ENCODE data around the gene SLC6A3. TPM values are rescaled to one million over a fixed set of nuclear protein-coding genes. Genes with fewer than 3 reads are reported as not detected.
A peak's percentile ranks its signal among the peaks of the same experiment; 100 is the strongest.

SLC6A3 gene
- total RNA-seq (2022) (not detected in 2 replicates), Bru-seq, nascent RNA (percentile 2 among the genes with signal in this experiment), BruChase-seq, experiment 1, labeled RNA remaining after a 6-hour chase (percentile 9 among the genes with signal in this experiment), BruChase-seq, experiment 2, labeled RNA remaining after a 2-hour chase (percentile 4 among the genes with signal in this experiment)
- long read RNA-seq = 0 reads

GRCh38 chr5:1445313-1445688, at the start of gene SLC6A3:
TSS of gene SLC6A3 (minus strand) at chr5:1445440. CDS start at chr5:1443197, 2,243 bp downstream.
- Mint-ChIP-seq H3K36me3 (ENCODE audit: insufficient read depth, unreplicated experiment) (no peaks in the 10 kb centered on the region), H3K4me3 (ENCODE audit: low read depth, unreplicated experiment) (no peak within 1 kb of the TSS), H3K27me3 (ENCODE audit: unreplicated experiment) (peaks cover 70% of the 10 kb centered on the region), H3K9me3 (ENCODE audit: low read depth, unreplicated experiment) (peaks cover 2% of the 10 kb centered on the region), H3K27ac (ENCODE audit: unreplicated experiment) (no peak within 1 kb of the TSS), H3K4me1 (ENCODE audit: low read depth, unreplicated experiment) (no peaks in the 10 kb centered on the region)
- CTCF ChIA-PET = no interaction called here
- DNase-seq = no peak
- intact Hi-C loops (cut with micrococcal nuclease; ENCODE audit: unreplicated experiment) = no loop called here
- BruUV-seq (replicated peaks) = no TSS peak
- TF ChIP-seq CTCF (IDR thresholded peaks at IDR 0.05; ENCODE audit: unreplicated experiment) = no peak

GRCh38 chr5:1493941-1494340, 48.7 kb upstream of the SLC6A3 start:
- no peak for TF ChIP-seq CTCF (IDR thresholded peaks at IDR 0.05; ENCODE audit: unreplicated experiment)
- intact Hi-C loops (cut with micrococcal nuclease; ENCODE audit: unreplicated experiment) = no loop called here
- CTCF ChIA-PET = no interaction called here
- H3K4me3 Mint-ChIP-seq (ENCODE audit: low read depth, unreplicated experiment) = no peak overlapping the region
- H3K36me3 Mint-ChIP-seq (ENCODE audit: insufficient read depth, unreplicated experiment) = peaks cover 13% of the 10 kb centered on the region
- no peak overlapping the region for H3K27ac Mint-ChIP-seq (ENCODE audit: unreplicated experiment)
- no peaks in the 10 kb centered on the region for H3K27me3 Mint-ChIP-seq (ENCODE audit: unreplicated experiment)
- H3K4me1 Mint-ChIP-seq (ENCODE audit: low read depth, unreplicated experiment) = no peaks in the 10 kb centered on the region
- no TSS peak for BruUV-seq (replicated peaks)
- no peak for DNase-seq
- H3K9me3 Mint-ChIP-seq (ENCODE audit: low read depth, unreplicated experiment) = no peaks in the 10 kb centered on the region

GRCh38 chr5:1493413-1493812, 48.2 kb upstream of the SLC6A3 start:
- no peak overlapping the region for H3K27ac Mint-ChIP-seq (ENCODE audit: unreplicated experiment)
- BruUV-seq (replicated peaks) = no TSS peak
- no peak overlapping the region for H3K4me3 Mint-ChIP-seq (ENCODE audit: low read depth, unreplicated experiment)
- no peaks in the 10 kb centered on the region for H3K27me3 Mint-ChIP-seq (ENCODE audit: unreplicated experiment)
- no peak for DNase-seq
- H3K36me3 Mint-ChIP-seq (ENCODE audit: insufficient read depth, unreplicated experiment) = peaks cover 13% of the 10 kb centered on the region
- TF ChIP-seq CTCF (IDR thresholded peaks at IDR 0.05; ENCODE audit: unreplicated experiment) = no peak
- intact Hi-C loops (cut with micrococcal nuclease; ENCODE audit: unreplicated experiment) = no loop called here
- CTCF ChIA-PET = no interaction called here
- no peaks in the 10 kb centered on the region for H3K9me3 Mint-ChIP-seq (ENCODE audit: low read depth, unreplicated experiment)
- H3K4me1 Mint-ChIP-seq (ENCODE audit: low read depth, unreplicated experiment) = no peaks in the 10 kb centered on the region

- TF ChIP-seq CTCF (IDR thresholded peaks at IDR 0.05; ENCODE audit: unreplicated experiment) = no peak
- H3K27me3 Mint-ChIP-seq (ENCODE audit: unreplicated experiment) = no peaks in the 10 kb centered on the region
- DNase-seq = no peak
- BruUV-seq (replicated peaks) = no TSS peak
- H3K4me1 Mint-ChIP-seq (ENCODE audit: low read depth, unreplicated experiment) = no peaks in the 10 kb centered on the region
- H3K9me3 Mint-ChIP-seq (ENCODE audit: low read depth, unreplicated experiment) = no peaks in the 10 kb centered on the region
- H3K4me3 Mint-ChIP-seq (ENCODE audit: low read depth, unreplicated experiment) = no peak overlapping the region
- peaks cover 18% of the 10 kb centered on the region for H3K36me3 Mint-ChIP-seq (ENCODE audit: insufficient read depth, unreplicated experiment)
- no peak overlapping the region for H3K27ac Mint-ChIP-seq (ENCODE audit: unreplicated experiment)
- CTCF ChIA-PET = no interaction called here
- intact Hi-C loops (cut with micrococcal nuclease; ENCODE audit: unreplicated experiment) = no loop called here
These were observed 47.5 kb upstream of the SLC6A3 start for GRCh38 chr5:1492757-1493156.
